ENCODE measurements around the gene ATG10. TPM values are rescaled to one million over a fixed set of nuclear protein-coding genes. Genes with fewer than 3 reads are reported as not detected.

ATG10 gene
- total RNA-seq, 1 donor, result 6.5 TPM

GRCh38 chr5:82204567-82204966, 232.7 kb downstream of the ATG10 start:
- Histone ChIP-seq H3K4me1 (ENCODE audit: insufficient read depth, low read length) (no peaks in the 10 kb centered on the region), H3K36me3 (ENCODE audit: insufficient read depth, low read length) (no peaks in the 10 kb centered on the region), H3K27ac (ENCODE audit: low read depth, low read length) (no peak overlapping the region), H3K79me2 (ENCODE audit: insufficient read depth, low read length) (no peaks in the 10 kb centered on the region), H2AFZ (ENCODE audit: low read length) (no peak overlapping the region), H3K27me3 (ENCODE audit: insufficient read depth, low read length) (no peaks in the 10 kb centered on the region), H3K9me3 (ENCODE audit: low read depth, low read length) (no peaks in the 10 kb centered on the region), H4K20me1 (ENCODE audit: insufficient read depth, low read length) (no peaks in the 10 kb centered on the region), H3K4me2 (ENCODE audit: insufficient read depth, low read length) (no peak overlapping the region), H3K4me3 (ENCODE audit: insufficient read depth, low read length) (no peak overlapping the region)
- no peak for TF ChIP-seq CTCF (IDR thresholded peaks at IDR 0.05; ENCODE audit: extremely low read depth, low read depth, low read length)
- DNase-seq (ENCODE audit: insufficient read length, low spot score, missing footprints), result no peak

GRCh38 chr5:82205005-82205404, 233.2 kb downstream of the ATG10 start:
- Histone ChIP-seq H3K27me3 (ENCODE audit: insufficient read depth, low read length) (no peaks in the 10 kb centered on the region), H3K79me2 (ENCODE audit: insufficient read depth, low read length) (no peaks in the 10 kb centered on the region), H4K20me1 (ENCODE audit: insufficient read depth, low read length) (no peaks in the 10 kb centered on the region), H3K4me3 (ENCODE audit: insufficient read depth, low read length) (no peak overlapping the region), H3K4me2 (ENCODE audit: insufficient read depth, low read length) (no peak overlapping the region), H3K27ac (ENCODE audit: low read depth, low read length) (no peak overlapping the region), H3K9me3 (ENCODE audit: low read depth, low read length) (no peaks in the 10 kb centered on the region), H2AFZ (ENCODE audit: low read length) (no peak overlapping the region), H3K36me3 (ENCODE audit: insufficient read depth, low read length) (no peaks in the 10 kb centered on the region), H3K4me1 (ENCODE audit: insufficient read depth, low read length) (no peaks in the 10 kb centered on the region)
- no peak for TF ChIP-seq CTCF (IDR thresholded peaks at IDR 0.05; ENCODE audit: extremely low read depth, low read depth, low read length)
- DNase-seq (ENCODE audit: insufficient read length, low spot score, missing footprints), result no peak

GRCh38 chr5:82208371-82208770, 236.5 kb downstream of the ATG10 start:
- Histone ChIP-seq H3K27ac (ENCODE audit: low read depth, low read length) (no peak overlapping the region), H2AFZ (ENCODE audit: low read length) (no peak overlapping the region), H3K4me3 (ENCODE audit: insufficient read depth, low read length) (no peak overlapping the region), H3K27me3 (ENCODE audit: insufficient read depth, low read length) (no peaks in the 10 kb centered on the region), H3K79me2 (ENCODE audit: insufficient read depth, low read length) (no peaks in the 10 kb centered on the region), H4K20me1 (ENCODE audit: insufficient read depth, low read length) (no peaks in the 10 kb centered on the region), H3K9me3 (ENCODE audit: low read depth, low read length) (no peaks in the 10 kb centered on the region), H3K36me3 (ENCODE audit: insufficient read depth, low read length) (no peaks in the 10 kb centered on the region), H3K4me2 (ENCODE audit: insufficient read depth, low read length) (no peak overlapping the region), H3K4me1 (ENCODE audit: insufficient read depth, low read length) (no peaks in the 10 kb centered on the region)
- TF ChIP-seq CTCF (IDR thresholded peaks at IDR 0.05; ENCODE audit: extremely low read depth, low read depth, low read length), result no peak
- no peak for DNase-seq (ENCODE audit: insufficient read length, low spot score, missing footprints)

- Histone ChIP-seq H3K4me1 (ENCODE audit: insufficient read depth, low read length) (no peaks in the 10 kb centered on the region), H3K36me3 (ENCODE audit: insufficient read depth, low read length) (no peaks in the 10 kb centered on the region), H3K4me2 (ENCODE audit: insufficient read depth, low read length) (no peak overlapping the region), H3K27me3 (ENCODE audit: insufficient read depth, low read length) (no peaks in the 10 kb centered on the region), H3K9me3 (ENCODE audit: low read depth, low read length) (no peaks in the 10 kb centered on the region), H3K27ac (ENCODE audit: low read depth, low read length) (no peak overlapping the region), H2AFZ (ENCODE audit: low read length) (no peak overlapping the region), H3K79me2 (ENCODE audit: insufficient read depth, low read length) (no peaks in the 10 kb centered on the region), H4K20me1 (ENCODE audit: insufficient read depth, low read length) (no peaks in the 10 kb centered on the region), H3K4me3 (ENCODE audit: insufficient read depth, low read length) (no peak overlapping the region)
- no peak for TF ChIP-seq CTCF (IDR thresholded peaks at IDR 0.05; ENCODE audit: extremely low read depth, low read depth, low read length)
- no peak for DNase-seq (ENCODE audit: insufficient read length, low spot score, missing footprints)
Measured at GRCh38 chr5:82211855-82212572, 240.2 kb downstream of the ATG10 start.
